MM.1S (cell line): ENCODE data around the gene SLIT3.

Experiments used
- CTCF ChIP-seq: fragments of 300-600 bp; sonication (generic); IDR thresholded peaks from 2 replicates; pipeline ENCODE4 v1.5.1; 2016; ENCODE audit warnings: antibody characterized with exemption, low read length, mixed read lengths
- EZH2 ChIP-seq: fragments of 300-600 bp; sonication (generic); optimal IDR thresholded peaks from 2 replicates; pipeline ENCODE3; 2017; ENCODE audit warnings: low read depth, mild to moderate bottlenecking, antibody characterized with exemption, low read length, mixed read lengths

- TF ChIP-seq CTCF: no peak
- TF ChIP-seq EZH2: no peak
Observed at GRCh38 chr5:168714046-168714445, 586.9 kb downstream of the SLIT3 start.
